CD4-positive, alpha-beta T cell (primary cell): ENCODE data around the gene GATAD2B. TPM values are rescaled to one million over a fixed set of nuclear protein-coding genes. Genes with fewer than 3 reads are reported as not detected.

Experiments
- ATAC-seq: fragments of 200-7000 bp; cut with Tn5 transposase; one replicate; pipeline ENCODE4 v1.10.0; 2022; ENCODE audit warnings: mild to moderate bottlenecking; ENCODE audit not compliant: poor library complexity
- CTCF ChIA-PET: fragments of 350-600 bp; sonication (Branson Sonifier 250); formaldehyde crosslinking; loops from one replicate; lab custom pipeline; 2021; ENCODE audit warnings: antibody characterized with exemption, inconsistent platforms; lab: Charles Lee
- POLR2A ChIA-PET: fragments of 350-600 bp; sonication (Branson Sonifier 250); formaldehyde crosslinking; loops from one replicate; lab custom pipeline; 2021; ENCODE audit warnings: antibody characterized with exemption, inconsistent platforms; lab: Charles Lee
- DNase-seq, 14 experiments: peaks; one replicate each; pipeline ENCODE4 v3.0.0-alpha.2; 2013 to 2020; ENCODE audit warnings: mixed read lengths in 2 of 14
- H3K27ac ChIP-seq, 2 donors: one replicate each; pipeline versions ENCODE4 v1.5.1 to v1.7.0; 2013; ENCODE audit warnings: low read length in 2 of 2, low read depth in 1 of 2, mild to moderate bottlenecking in 1 of 2
- H3K27me3 ChIP-seq, 2 experiments: 1 replicate in 1 of 2; 2 replicates in 1 of 2; pipeline versions ENCODE4 v1.6.1 to v1.7.0; 2013; ENCODE audit warnings: low read length in 2 of 2, control low read depth in 1 of 2, mild to moderate bottlenecking in 1 of 2, moderate library complexity in 1 of 2; ENCODE audit not compliant: insufficient read depth in 2 of 2, control insufficient read depth in 1 of 2
- H3K36me3 ChIP-seq: one replicate; pipeline ENCODE4 v1.6.1; 2013; ENCODE audit warnings: low read length, control low read depth; ENCODE audit not compliant: insufficient read depth
- H3K4me1 ChIP-seq: one replicate; pipeline ENCODE4 v1.6.1; 2013; ENCODE audit warnings: low read length, control low read depth; ENCODE audit not compliant: insufficient read depth
- H3K4me3 ChIP-seq: one replicate; pipeline ENCODE4 v1.5.1; 2013; ENCODE audit warnings: mild to moderate bottlenecking, low read length, moderate library complexity
- H3K9me3 ChIP-seq, 2 experiments: 1 replicate in 1 of 2; 2 replicates in 1 of 2; pipeline versions ENCODE4 v1.6.1 to v1.7.0; 2013; ENCODE audit warnings: low read length in 2 of 2, mild to moderate bottlenecking in 2 of 2, control low read depth in 1 of 2, moderate library complexity in 1 of 2; ENCODE audit not compliant: control insufficient read depth in 1 of 2, insufficient read depth in 1 of 2
- H3K27ac Mint-ChIP-seq: one replicate; pipeline ENCODE4 v1.8.0; 2020; ENCODE audit warnings: mixed read lengths
- H3K27me3 Mint-ChIP-seq: one replicate; pipeline ENCODE4 v1.8.0; 2021; ENCODE audit warnings: mixed read lengths
- H3K36me3 Mint-ChIP-seq: one replicate; pipeline ENCODE4 v1.8.0; 2021; ENCODE audit warnings: low read depth, mixed read lengths
- H3K4me1 Mint-ChIP-seq: one replicate; pipeline ENCODE4 v1.8.0; 2021; ENCODE audit warnings: low read depth, mixed read lengths
- H3K4me3 Mint-ChIP-seq: one replicate; pipeline ENCODE4 v1.8.0; 2020; ENCODE audit warnings: mild to moderate bottlenecking, mixed read lengths
- H3K9me3 Mint-ChIP-seq: one replicate; pipeline ENCODE4 v1.8.0; 2020; ENCODE audit warnings: mixed read lengths
- CTCF ChIP-seq: fragments of 200-600 bp; IDR thresholded peaks from one replicate; pipeline ENCODE4 v1.8.0; 2022; ENCODE audit warnings: antibody characterized with exemption, mild to moderate bottlenecking
- intact Hi-C, 2 experiments: fragments of 100-400 bp; cut with DNase I in 1 of 2; cut with micrococcal nuclease in 1 of 2; formaldehyde crosslinking; loops; one replicate each; pipeline versions ENCODE4 v1.15.1 to v1.9.0; 2023 to 2025; cut with DNase I, micrococcal nuclease
- total RNA-seq, 174 experiments: library from RNA in 2 of 174; stranded (reverse) in 2 of 174; gene quantifications; one replicate each; pipeline ENCODE4 v1.2.3 and lab custom pipeline; 2021 to 2026

Gene GATAD2B
- total RNA-seq, 2 experiments from 2014 or later, result 51.6 to 52.3 TPM

DNA sequence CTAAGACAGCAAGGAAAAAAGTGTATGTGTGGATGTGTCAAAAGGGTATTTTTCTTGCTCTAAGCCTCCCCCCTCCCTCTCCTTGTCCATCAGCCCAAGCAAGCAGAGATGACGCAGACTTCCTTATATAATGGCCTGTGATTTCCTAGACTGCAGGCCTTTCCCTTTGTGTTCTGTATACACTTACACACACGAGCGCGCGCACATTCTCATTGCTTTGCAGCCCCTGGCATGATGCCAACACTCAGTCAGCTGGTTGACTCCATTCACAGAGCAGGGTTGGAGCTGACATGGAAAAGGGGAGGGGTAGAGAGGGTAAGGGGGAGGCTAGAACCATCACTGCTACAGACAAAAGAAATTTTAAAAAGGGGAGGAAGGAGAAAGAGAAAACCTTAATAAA, 41.8 kb downstream of the GATAD2B start:
- H3K9me3 ChIP-seq, result no peaks in the 10 kb centered on the region
- H3K4me3 ChIP-seq, result no peak overlapping the region
- peaks cover 27% of the 10 kb centered on the region for H3K4me1 Mint-ChIP-seq
- H3K4me1 ChIP-seq, result peaks cover 16% of the 10 kb centered on the region
- ChIA-PET POLR2A (interaction anchor here (0.6 to 1.2 kb wide), 3 partner anchors 41 to 827 kb away, joined by 3 to 5 read pairs (median 4); partner anchors contain the start of gene SLC39A1), CTCF (interaction anchor here (0.8 kb wide), 1 partner anchor 66 kb away, joined by 4 read pairs; the partner anchor contains the start of gene DENND4B)
- intact Hi-C loops, result loop anchor here in 1 of 2 experiments (5.0 kb wide), 1 partner anchor 41 kb away; the partner anchor contains the start of gene GATAD2B
- TF ChIP-seq CTCF, result no peak
- DNase-seq (peak in 12 of 14 experiments; percentile 3 to 72 (median 36)), ATAC-seq (peak; percentile 81)
- H3K27me3 Mint-ChIP-seq, result no peaks in the 10 kb centered on the region
- no peak overlapping the region for H3K27ac Mint-ChIP-seq
- H3K27ac ChIP-seq, result no peak overlapping the region
- no peak overlapping the region for H3K4me3 Mint-ChIP-seq
- peaks cover 13% of the 10 kb centered on the region for H3K36me3 ChIP-seq
- peaks cover 18% of the 10 kb centered on the region for H3K36me3 Mint-ChIP-seq
- H3K27me3 ChIP-seq, result no peaks in the 10 kb centered on the region
- H3K9me3 Mint-ChIP-seq, result no peaks in the 10 kb centered on the region

DNA sequence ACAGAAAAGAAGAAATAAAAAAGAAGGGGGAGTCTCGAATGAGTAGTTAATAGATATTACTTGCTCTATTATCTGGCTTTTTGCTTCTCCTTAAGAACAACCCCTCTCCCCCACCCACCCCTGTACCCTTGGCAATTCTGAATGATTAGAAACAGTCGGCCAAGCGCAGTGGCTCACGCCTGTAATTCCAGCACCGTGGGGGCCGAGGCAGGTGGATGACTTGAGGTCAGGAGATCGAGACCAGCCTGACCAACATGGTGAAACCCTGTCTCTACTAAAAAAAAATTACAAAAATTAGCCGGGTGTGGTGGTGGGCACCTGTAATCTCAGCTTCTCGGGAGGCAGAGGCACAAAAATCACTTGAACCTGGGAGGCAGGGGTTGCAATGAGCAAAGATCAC, 42.7 kb downstream of the GATAD2B start:
- DNase-seq, result no peak
- Histone ChIP-seq H3K4me3 (no peak overlapping the region), H3K27me3 (no peaks in the 10 kb centered on the region), H3K9me3 (no peaks in the 10 kb centered on the region), H3K4me1 (peaks cover 17% of the 10 kb centered on the region), H3K27ac (no peak overlapping the region), H3K36me3 (peaks cover 16% of the 10 kb centered on the region)
- no peak for TF ChIP-seq CTCF
- Mint-ChIP-seq H3K36me3 (peaks cover 19% of the 10 kb centered on the region), H3K27ac (no peak overlapping the region), H3K4me3 (no peak overlapping the region), H3K9me3 (no peaks in the 10 kb centered on the region), H3K27me3 (no peaks in the 10 kb centered on the region), H3K4me1 (peaks cover 28% of the 10 kb centered on the region)
- intact Hi-C loops, result loop anchor here in 1 of 2 experiments (5.0 kb wide), 1 partner anchor 42 kb away; the partner anchor contains the start of gene GATAD2B
- ChIA-PET POLR2A (interaction anchor here (1.1 kb wide), 1 partner anchor 42 kb away, joined by 4 read pairs; no protein-coding TSS in a partner anchor), CTCF (interaction anchor here (0.6 kb wide), 1 partner anchor 171 kb away, joined by 3 read pairs; no protein-coding TSS in a partner anchor)
- no peak for ATAC-seq

DNA sequence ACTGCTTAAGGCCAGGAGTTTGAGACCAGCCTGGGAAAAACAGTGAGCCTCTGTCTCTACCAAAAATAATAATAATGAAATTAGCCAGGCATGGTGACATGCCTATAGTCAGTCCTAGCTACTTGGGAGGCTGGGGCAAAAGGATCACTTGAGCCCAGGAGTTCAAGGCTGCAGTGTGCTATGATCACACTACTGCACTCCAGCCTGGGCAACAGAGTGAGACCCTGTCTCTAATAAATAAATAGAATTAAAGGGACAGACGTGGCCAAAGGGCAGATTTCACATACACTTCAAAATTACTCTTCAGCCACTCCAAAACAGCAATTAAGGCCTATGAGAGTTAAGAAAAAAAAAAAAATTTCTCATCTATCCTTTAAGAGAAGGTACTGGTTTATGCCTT, 45.7 kb downstream of the GATAD2B start:
- POLR2A ChIA-PET, result no interaction called here
- Histone ChIP-seq H3K27me3 (no peaks in the 10 kb centered on the region), H3K4me3 (no peak overlapping the region), H3K4me1 (peaks cover 27% of the 10 kb centered on the region), H3K36me3 (peaks cover 18% of the 10 kb centered on the region), H3K27ac (no peak overlapping the region), H3K9me3 (no peaks in the 10 kb centered on the region)
- DNase-seq (no peak), ATAC-seq (no peak)
- no peak for TF ChIP-seq CTCF
- Mint-ChIP-seq H3K9me3 (no peaks in the 10 kb centered on the region), H3K27me3 (no peaks in the 10 kb centered on the region), H3K36me3 (peaks cover 28% of the 10 kb centered on the region), H3K4me3 (no peak overlapping the region), H3K27ac (peak overlapping the region; percentile 46), H3K4me1 (peaks cover 44% of the 10 kb centered on the region)
- intact Hi-C loops, result no loop called here
- CTCF ChIA-PET, result no interaction called here
